WTC11 (cell line): ENCODE data around the gene MORC4. TPM values are rescaled to one million over a fixed set of nuclear protein-coding genes. Genes with fewer than 3 reads are reported as not detected.

Experiments used
- ATAC-seq: fragments of 200-7000 bp; cut with Tn5 transposase; 2 replicates; pipeline ENCODE4 v1.10.0; 2021; ENCODE audit warnings: mild to moderate bottlenecking, moderate library complexity
- CTCF ChIA-PET: fragments of 300-600 bp; sonication (Branson Sonifier 250); formaldehyde crosslinking; loops from one replicate; lab custom pipeline; 2021; ENCODE audit warnings: antibody characterized with exemption; lab: Charles Lee
- POLR2A ChIA-PET: fragments of 350-600 bp; sonication (Branson Sonifier 250); formaldehyde crosslinking; loops from one replicate; lab custom pipeline; 2021; ENCODE audit warnings: antibody characterized with exemption; lab: Charles Lee
- DNase-seq: peaks from one replicate; pipeline ENCODE4 v3.0.0; 2021; ENCODE audit warnings: low spot score
- H3K27ac Mint-ChIP-seq: 2 replicates; pipeline ENCODE4 v1.8.0; 2021; ENCODE audit warnings: mixed read lengths
- H3K27me3 Mint-ChIP-seq: 2 replicates; pipeline ENCODE4 v1.8.0; 2021; ENCODE audit warnings: low read depth, mild to moderate bottlenecking, moderate library complexity, mixed read lengths
- H3K36me3 Mint-ChIP-seq: 2 replicates; pipeline ENCODE4 v1.8.0; 2021; ENCODE audit warnings: mixed read lengths
- H3K4me1 Mint-ChIP-seq: 2 replicates; pipeline ENCODE4 v1.8.0; 2022; ENCODE audit warnings: mixed read lengths
- H3K4me3 Mint-ChIP-seq: 2 replicates; pipeline ENCODE4 v1.8.0; 2021; ENCODE audit warnings: mild to moderate bottlenecking, moderate library complexity, mixed read lengths
- H3K9me3 Mint-ChIP-seq: 2 replicates; pipeline ENCODE4 v1.8.0; 2021; ENCODE audit warnings: mixed read lengths
- AFF4 ChIP-seq: sonication (generic); formaldehyde crosslinking; IDR thresholded peaks from 2 replicates; pipeline ENCODE4 v1.8.1; 2023; ENCODE audit warnings: mild to moderate bottlenecking, missing genetic modification reagents, borderline replicate concordance
- CDX4 ChIP-seq: fragments of 250-450 bp; sonication (Bioruptor Pico); IDR thresholded peaks from 2 replicates; pipeline ENCODE4 v1.9.0; 2021; ENCODE audit warnings: moderate library complexity, mild to moderate bottlenecking, inconsistent platforms, borderline replicate concordance
- CREM ChIP-seq: sonication (generic); formaldehyde crosslinking; IDR thresholded peaks from 2 replicates; pipeline ENCODE4 v1.8.1; 2022; ENCODE audit warnings: mild to moderate bottlenecking, missing genetic modification reagents, moderate library complexity
- CTCF ChIP-seq: fragments of 200-600 bp; IDR thresholded peaks from 2 replicates; pipeline ENCODE4 v1.8.0; 2022; ENCODE audit warnings: antibody characterized with exemption
- E2F1 ChIP-seq: sonication (generic); formaldehyde crosslinking; IDR thresholded peaks from 2 replicates; pipeline ENCODE4 v1.8.0; 2022; ENCODE audit warnings: mild to moderate bottlenecking, missing genetic modification reagents
- ETV6 ChIP-seq: sonication (generic); formaldehyde crosslinking; IDR thresholded peaks from 2 replicates; pipeline ENCODE4 v1.8.1; 2022; ENCODE audit warnings: mild to moderate bottlenecking, missing genetic modification reagents
- GRHL2 ChIP-seq: fragments of 250-450 bp; sonication (Bioruptor Pico); IDR thresholded peaks from 2 replicates; pipeline ENCODE4 v1.8.0; 2022; ENCODE audit warnings: mild to moderate bottlenecking, moderate library complexity; ENCODE audit not compliant: insufficient replicate concordance, severe bottlenecking
- HMGA2 ChIP-seq: fragments of 250-450 bp; sonication (Bioruptor Pico); IDR thresholded peaks from 2 replicates; pipeline ENCODE4 v1.4.0; 2021; ENCODE audit warnings: mild to moderate bottlenecking, moderate library complexity
- HMGXB4 ChIP-seq: sonication (generic); formaldehyde crosslinking; IDR thresholded peaks from 2 replicates; pipeline ENCODE4 v1.8.1; 2023; ENCODE audit warnings: mild to moderate bottlenecking, moderate library complexity, missing genetic modification reagents
- IRF2 ChIP-seq: sonication (generic); formaldehyde crosslinking; IDR thresholded peaks from 2 replicates; pipeline ENCODE4 v1.8.0; 2022; ENCODE audit warnings: low read depth, missing genetic modification reagents, borderline replicate concordance
- MAX ChIP-seq: sonication (generic); formaldehyde crosslinking; IDR thresholded peaks from 2 replicates; pipeline ENCODE4 v1.8.0; 2022; ENCODE audit warnings: mild to moderate bottlenecking, missing genetic modification reagents
- MLX ChIP-seq: sonication (generic); formaldehyde crosslinking; IDR thresholded peaks from 2 replicates; pipeline ENCODE4 v1.8.1; 2023; ENCODE audit warnings: mild to moderate bottlenecking, missing genetic modification reagents, moderate library complexity
- PRDM15 ChIP-seq: sonication (generic); formaldehyde crosslinking; IDR thresholded peaks from 2 replicates; pipeline ENCODE4 v1.8.0; 2022; ENCODE audit warnings: missing genetic modification reagents
- PRRX2 ChIP-seq: fragments of 250-450 bp; sonication (Bioruptor Pico); IDR thresholded peaks from 2 replicates; pipeline ENCODE4 v1.8.0; 2021; ENCODE audit warnings: mild to moderate bottlenecking
- SP1 ChIP-seq: sonication (generic); formaldehyde crosslinking; conservative IDR thresholded peaks from 2 replicates; pipeline ENCODE4 v1.8.1; 2022; ENCODE audit warnings: missing genetic modification reagents
- TCF7 ChIP-seq: sonication (generic); formaldehyde crosslinking; IDR thresholded peaks from 2 replicates; pipeline ENCODE4 v1.8.0; 2022; ENCODE audit warnings: mild to moderate bottlenecking, low read depth, missing genetic modification reagents, moderate library complexity
- ZNF138 ChIP-seq: sonication (generic); formaldehyde crosslinking; conservative IDR thresholded peaks from 2 replicates; pipeline ENCODE4 v1.8.1; 2022; ENCODE audit warnings: mild to moderate bottlenecking, moderate library complexity, missing genetic modification reagents
- ZNF396 ChIP-seq: fragments of 250-450 bp; sonication (Bioruptor Pico); IDR thresholded peaks from 2 replicates; pipeline ENCODE4 v1.8.0; 2021; ENCODE audit warnings: mild to moderate bottlenecking, moderate library complexity, borderline replicate concordance
- ZSCAN18 ChIP-seq: fragments of 250-450 bp; sonication (Bioruptor Pico); IDR thresholded peaks from 2 replicates; pipeline ENCODE4 v2.1.2; 2022; ENCODE audit warnings: mild to moderate bottlenecking, moderate library complexity
- total RNA-seq: library from RNA; stranded (reverse); gene quantifications from 3 replicates; pipeline ENCODE4 v1.2.3, GENCODE V29; 2021

Gene MORC4
- total RNA-seq, 1 experiment from 2014 or later: 4.6 TPM

GRCh38 chrX:106963111-106963510, 36.9 kb downstream of the MORC4 start (continued):
- no peak for TF ChIP-seq HMGXB4
- no peak for TF ChIP-seq ZNF396 (CRISPR knock-in tag)
- TF ChIP-seq PRRX2 (CRISPR knock-in tag): no peak
- no peak for TF ChIP-seq CDX4 (CRISPR knock-in tag)
- no peak for TF ChIP-seq CTCF
- TF ChIP-seq SP1 (CRISPR knock-in tag): no peak
- TF ChIP-seq IRF2: no peak
- no peak for TF ChIP-seq CREM
- TF ChIP-seq ZNF138: no peak
- TF ChIP-seq ZSCAN18: no peak
- TF ChIP-seq, all 79 proteins: peak for 0

GRCh38 chrX:106959901-106960300, 40.1 kb downstream of the MORC4 start:
- no peak for DNase-seq
- ChIA-PET CTCF (interaction anchor here (0.7 to 5.4 kb wide), 18 partner anchors 9 to 934 kb away, joined by 3 to 54 read pairs (median 4); partner anchors contain the start of genes CLDN2 and RIPPLY1), POLR2A (interaction anchor here (0.6 kb wide), 1 partner anchor 42 kb away, joined by 9 read pairs; no protein-coding TSS in a partner anchor)
- Mint-ChIP-seq H3K4me3 (no peak overlapping the region), H3K4me1 (no peaks in the 10 kb centered on the region), H3K27me3 (no peaks in the 10 kb centered on the region), H3K9me3 (no peaks in the 10 kb centered on the region), H3K27ac (no peak overlapping the region), H3K36me3 (peaks cover 18% of the 10 kb centered on the region)
- peak; percentile 89 for ATAC-seq
- no peak for TF ChIP-seq E2F1
- no peak for TF ChIP-seq MAX (CRISPR knock-in tag)
- no peak for TF ChIP-seq TCF7 (CRISPR knock-in tag)
- TF ChIP-seq HMGA2 (CRISPR knock-in tag): no peak
- TF ChIP-seq PRDM15 (CRISPR knock-in tag): no peak
- no peak for TF ChIP-seq ZSCAN18
- no peak for TF ChIP-seq MLX (CRISPR knock-in tag)
- TF ChIP-seq ETV6: no peak
- no peak for TF ChIP-seq AFF4 (CRISPR knock-in tag)
- TF ChIP-seq GRHL2: no peak
